IPS-18c (cell line): ENCODE data around the gene NR3C1.

Source experiments
- H3K4me3 ChIP-seq: 2 replicates; pipeline ENCODE4 v1.7.0; 2013; ENCODE audit warnings: low read depth, mild to moderate bottlenecking, low read length, moderate library complexity; ENCODE audit not compliant: insufficient read depth
- H3K9me3 ChIP-seq: one replicate; pipeline ENCODE4 v1.6.1; 2013; ENCODE audit warnings: mild to moderate bottlenecking, low read length, moderate library complexity; ENCODE audit not compliant: control insufficient read depth, insufficient read depth

Gene NR3C1

GRCh38 chr5:143384865-143385657 lies 18.4 kb downstream of the NR3C1 start:
- Histone ChIP-seq H3K9me3 (peaks cover 11% of the 10 kb centered on the region), H3K4me3 (no peak overlapping the region)

- Histone ChIP-seq H3K4me3 (no peak overlapping the region), H3K9me3 (peaks cover 11% of the 10 kb centered on the region)
Measured at GRCh38 chr5:143383988-143384387, 19.5 kb downstream of the NR3C1 start.

GRCh38 chr5:143379606-143380005 lies 23.9 kb downstream of the NR3C1 start:
- Histone ChIP-seq H3K4me3 (no peak overlapping the region), H3K9me3 (no peaks in the 10 kb centered on the region)

- Histone ChIP-seq H3K9me3 (no peaks in the 10 kb centered on the region), H3K4me3 (no peak overlapping the region)
Measured at GRCh38 chr5:143376911-143377813, 26.3 kb downstream of the NR3C1 start.

GRCh38 chr5:143376195-143376779 lies 27.2 kb downstream of the NR3C1 start:
- H3K4me3 ChIP-seq: no peak overlapping the region
- H3K9me3 ChIP-seq: no peaks in the 10 kb centered on the region

GRCh38 chr5:143374496-143375217 lies 28.8 kb downstream of the NR3C1 start:
- no peak overlapping the region for H3K4me3 ChIP-seq
- no peaks in the 10 kb centered on the region for H3K9me3 ChIP-seq

GRCh38 chr5:143373076-143373475 lies 30.4 kb downstream of the NR3C1 start:
- no peaks in the 10 kb centered on the region for H3K9me3 ChIP-seq
- H3K4me3 ChIP-seq: no peak overlapping the region

- Histone ChIP-seq H3K9me3 (no peaks in the 10 kb centered on the region), H3K4me3 (no peak overlapping the region)
Measured at GRCh38 chr5:143372187-143372829, 31.2 kb downstream of the NR3C1 start.

- Histone ChIP-seq H3K4me3 (no peak overlapping the region), H3K9me3 (no peaks in the 10 kb centered on the region)
Measured at GRCh38 chr5:143370440-143370839, 33.0 kb downstream of the NR3C1 start.

GRCh38 chr5:143364061-143364460 lies 39.4 kb downstream of the NR3C1 start:
- H3K4me3 ChIP-seq: no peak overlapping the region
- H3K9me3 ChIP-seq: no peaks in the 10 kb centered on the region

- H3K4me3 ChIP-seq: no peak overlapping the region
- no peaks in the 10 kb centered on the region for H3K9me3 ChIP-seq
Measured at GRCh38 chr5:143362664-143363227, 40.7 kb downstream of the NR3C1 start.

GRCh38 chr5:143361438-143361837 lies 42.0 kb downstream of the NR3C1 start:
- no peaks in the 10 kb centered on the region for H3K9me3 ChIP-seq

GRCh38 chr5:143360755-143361154 lies 42.7 kb downstream of the NR3C1 start:
- H3K9me3 ChIP-seq: no peaks in the 10 kb centered on the region
- no peak overlapping the region for H3K4me3 ChIP-seq

More at GRCh38 chr5:143361438-143361837, 42.0 kb downstream of the NR3C1 start:
- no peak overlapping the region for H3K4me3 ChIP-seq

GRCh38 chr5:143359869-143360268 lies 43.6 kb downstream of the NR3C1 start:
- H3K9me3 ChIP-seq: no peaks in the 10 kb centered on the region
- no peak overlapping the region for H3K4me3 ChIP-seq

GRCh38 chr5:143356855-143357583 lies 46.5 kb downstream of the NR3C1 start:
- no peak overlapping the region for H3K4me3 ChIP-seq
- no peaks in the 10 kb centered on the region for H3K9me3 ChIP-seq

GRCh38 chr5:143355710-143356109 lies 47.8 kb downstream of the NR3C1 start:
- Histone ChIP-seq H3K4me3 (no peak overlapping the region), H3K9me3 (no peaks in the 10 kb centered on the region)
